Stimulated activated CD4-positive, alpha-beta T cell treated with anti-CD3 and anti-CD28 coated beads, Interleukin-1b, Interleukin-23, amount 100 ng/mL, for 1 hour (primary cell): ENCODE results near the gene NVL.

ENCODE experiments used
- DNase-seq, 2 donors: peaks; one replicate each; pipeline ENCODE4 v3.0.0-alpha.2; 2020; ENCODE audit warnings: low read depth in 2 of 2

The NVL gene

GRCh38 chr1:224287714-224288113 is 42.3 kb downstream of the NVL start:
- DNase-seq, result no peak

GRCh38 chr1:224282140-224282539 is 47.8 kb downstream of the NVL start:
- DNase-seq, result no peak

GRCh38 chr1:224276771-224277487 is 53.0 kb downstream of the NVL start:
- DNase-seq, result no peak

GRCh38 chr1:224274970-224275626 is 54.9 kb downstream of the NVL start:
- DNase-seq, result no peak

- no peak for DNase-seq
These were observed 56.3 kb downstream of the NVL start for GRCh38 chr1:224273641-224274040.

- no peak for DNase-seq
These were observed 58.9 kb downstream of the NVL start for GRCh38 chr1:224271106-224271505.

- DNase-seq, result no peak
These were observed 62.0 kb downstream of the NVL start for GRCh38 chr1:224267925-224268324.

GRCh38 chr1:224266915-224267856 is 62.8 kb downstream of the NVL start:
- no peak for DNase-seq

GRCh38 chr1:224266105-224266914 is 63.7 kb downstream of the NVL start:
- DNase-seq, result no peak

GRCh38 chr1:224264321-224264720 is 65.7 kb downstream of the NVL start:
- no peak for DNase-seq

GRCh38 chr1:224262373-224263054 is 67.5 kb downstream of the NVL start:
- DNase-seq, result no peak

- DNase-seq, result no peak
These were observed 70.0 kb downstream of the NVL start for GRCh38 chr1:224259986-224260385.

- no peak for DNase-seq
These were observed 71.6 kb downstream of the NVL start for GRCh38 chr1:224258351-224258750.

GRCh38 chr1:224256640-224257039 is 73.3 kb downstream of the NVL start:
- DNase-seq, result no peak

GRCh38 chr1:224253721-224254120 is 76.3 kb downstream of the NVL start:
- DNase-seq, result no peak

GRCh38 chr1:224252479-224252878 is 77.5 kb downstream of the NVL start:
- no peak for DNase-seq

- no peak for DNase-seq
These were observed 78.2 kb downstream of the NVL start for GRCh38 chr1:224251741-224252146.

GRCh38 chr1:224245188-224245587 is 84.8 kb downstream of the NVL start:
- no peak for DNase-seq

GRCh38 chr1:224238756-224239155 is 91.2 kb downstream of the NVL start:
- DNase-seq, result no peak

GRCh38 chr1:224238212-224238611 is 91.8 kb downstream of the NVL start:
- DNase-seq, result no peak
